NCI-H82 treated with DMSO at 0.1 percent for 48 hours (cell line): ENCODE measurements around the gene TRPC4AP.

Experiments
- DNase-seq: peaks from one replicate; lab custom pipeline; 2025; ENCODE audit not compliant: unreplicated experiment; lab: John Stamatoyannopoulos, UW

The TRPC4AP gene

DNA sequence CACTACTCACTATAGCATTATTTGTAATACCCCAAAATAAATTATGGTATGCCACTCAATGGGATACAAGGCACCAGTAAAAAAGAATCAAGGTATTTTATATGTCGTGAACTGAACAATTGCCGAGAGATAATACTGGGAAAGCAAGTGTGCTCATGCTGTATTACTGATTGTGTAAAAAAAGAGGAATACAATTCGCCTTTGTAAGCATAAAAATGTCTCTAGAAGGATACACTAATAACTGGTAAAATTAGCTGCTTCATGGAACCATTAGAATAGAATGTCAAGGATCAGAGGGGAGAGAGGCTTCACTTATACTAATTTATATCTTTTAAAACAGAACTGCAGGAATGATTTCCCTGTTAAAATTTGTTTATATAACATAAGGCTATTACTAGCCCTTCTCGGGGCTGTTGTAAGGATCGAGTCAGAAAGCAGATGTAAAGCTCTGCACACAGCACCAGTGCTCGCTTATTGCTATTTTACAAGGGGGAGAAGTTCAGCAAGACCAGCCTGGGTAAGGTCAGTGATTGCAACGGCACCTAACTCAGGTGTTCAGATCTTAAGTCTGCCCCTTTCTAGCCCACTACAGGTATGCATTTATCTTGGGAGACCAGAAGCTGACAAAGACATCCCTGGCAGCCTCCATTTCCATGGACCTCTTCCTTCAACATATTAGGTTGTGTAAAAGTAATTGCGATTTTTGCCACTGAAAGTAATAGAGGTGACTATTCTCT is 75.3 kb downstream of the TRPC4AP start:
- no peak for DNase-seq

DNA sequence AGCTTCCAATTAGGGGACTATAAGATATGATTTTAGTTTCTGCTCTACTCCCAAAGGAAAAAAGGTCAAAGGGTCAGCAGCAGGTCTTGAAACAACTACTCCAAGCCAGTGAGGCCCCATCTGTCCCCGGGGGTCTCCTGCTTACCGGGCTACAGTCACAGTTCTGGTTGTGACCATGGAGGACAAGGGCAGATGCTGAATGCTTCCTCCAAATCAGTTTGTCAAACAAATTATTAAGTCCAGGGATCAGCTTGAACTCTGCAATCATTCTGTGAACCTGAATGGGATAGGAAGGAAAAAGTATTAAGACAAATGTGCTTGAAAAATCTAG is 76.8 kb downstream of the TRPC4AP start:
- DNase-seq = no peak

DNA sequence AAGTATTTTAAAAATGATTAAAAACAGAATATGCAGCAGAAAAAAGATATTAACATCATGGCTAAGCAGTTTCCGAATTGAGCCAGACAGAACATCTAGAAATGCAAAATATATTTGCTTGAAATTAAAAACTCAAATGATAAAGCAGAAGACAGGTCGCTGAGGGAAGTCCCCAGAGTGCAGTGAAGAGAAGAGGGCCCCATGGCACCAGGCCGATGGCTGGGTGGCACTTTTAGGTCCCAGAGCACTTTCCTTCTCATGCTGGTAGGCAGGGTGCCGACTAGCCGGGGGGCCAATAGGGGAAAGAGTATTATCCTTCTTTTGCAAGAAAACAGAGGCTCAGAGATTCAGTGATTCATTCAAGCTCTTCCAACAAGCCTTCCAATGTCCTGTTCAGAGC is 78.1 kb downstream of the TRPC4AP start:
- DNase-seq = no peak

DNA sequence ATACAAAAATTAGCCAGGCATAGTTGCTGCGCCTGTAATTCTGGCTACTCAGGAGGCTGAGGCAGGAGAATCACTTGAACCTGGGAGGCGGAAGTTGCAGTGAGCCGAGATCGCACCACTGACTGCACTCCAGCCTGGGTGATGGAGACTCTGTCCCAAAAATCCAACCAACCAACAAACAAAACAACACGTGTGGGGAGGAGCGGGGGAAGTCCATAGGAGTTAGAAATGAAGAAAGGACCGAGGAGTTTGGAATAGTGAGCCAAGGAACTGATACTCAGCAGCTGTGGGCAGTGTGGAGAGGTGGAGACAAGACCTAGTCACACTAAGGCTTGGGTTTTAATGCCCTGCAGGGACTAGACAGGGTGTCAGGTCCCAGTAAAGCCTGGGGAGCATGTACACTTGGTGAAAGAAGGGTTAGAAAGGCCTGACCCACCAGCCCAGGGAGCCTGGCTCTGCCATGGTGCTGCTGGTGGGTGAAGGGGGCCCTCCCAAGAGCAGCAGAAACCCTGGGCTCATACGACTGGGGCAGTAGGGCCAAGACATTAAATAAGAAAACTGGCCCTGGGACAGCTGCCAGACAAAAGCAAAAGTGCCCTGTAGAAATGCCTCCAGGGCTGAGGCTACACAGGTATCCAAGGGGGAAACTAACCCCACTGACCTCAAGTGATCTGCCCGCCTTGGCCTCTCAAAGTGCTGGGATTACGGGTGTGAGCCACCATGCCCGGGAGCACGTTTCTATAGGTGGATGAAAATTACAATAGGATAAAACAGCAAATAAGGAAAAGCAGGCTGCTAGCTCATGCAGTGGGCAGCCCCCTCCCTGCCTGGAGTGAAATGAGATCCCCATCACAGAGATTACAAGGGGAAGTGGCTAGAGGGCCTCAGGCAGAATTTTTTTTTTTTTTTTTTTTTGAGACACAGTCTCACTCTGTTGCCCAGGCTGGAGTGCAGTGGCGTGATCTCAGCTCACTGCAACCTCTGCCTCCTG is 78.9 kb downstream of the TRPC4AP start:
- no peak for DNase-seq

DNA sequence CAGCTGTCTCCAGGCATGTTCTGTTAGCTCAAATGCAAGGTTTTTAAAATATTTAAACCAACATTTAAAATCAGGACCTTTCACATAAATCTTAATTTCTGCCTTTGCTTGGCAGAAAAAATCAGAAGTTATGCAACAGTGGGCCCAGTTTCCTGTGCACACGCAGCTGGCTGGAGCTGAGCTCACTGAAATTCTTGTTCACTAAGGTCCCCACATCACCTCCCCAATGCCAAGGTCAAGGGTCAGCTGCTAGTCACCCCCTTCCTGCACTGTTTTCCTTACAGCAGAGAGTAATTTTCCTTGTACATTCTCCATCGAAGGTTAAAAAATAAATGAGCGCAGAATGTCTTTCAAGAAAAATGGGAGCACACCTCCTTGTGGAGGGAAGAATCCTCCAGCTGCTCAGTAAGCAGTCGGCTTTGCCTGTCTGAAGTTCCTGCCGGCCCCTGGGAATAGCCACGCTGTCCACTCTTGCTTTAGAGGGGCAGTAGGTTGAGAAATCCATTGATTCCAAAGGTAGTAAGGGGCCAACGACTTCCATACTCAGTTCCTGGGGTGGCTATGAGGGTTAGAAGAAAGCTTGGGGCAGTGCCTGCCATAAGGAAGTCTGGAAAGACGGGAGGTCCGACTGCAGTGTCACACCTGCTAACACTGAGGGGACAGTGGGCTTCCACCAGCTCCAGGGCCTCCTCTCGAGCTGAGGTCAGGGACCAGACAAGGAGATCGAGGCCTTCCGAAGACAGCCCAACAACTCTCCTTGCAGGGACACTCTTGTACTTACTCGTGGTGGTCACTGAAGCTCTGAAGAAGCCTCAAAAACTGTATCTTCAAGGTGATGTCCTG is 80.2 kb downstream of the TRPC4AP start:
- DNase-seq = no peak

DNA sequence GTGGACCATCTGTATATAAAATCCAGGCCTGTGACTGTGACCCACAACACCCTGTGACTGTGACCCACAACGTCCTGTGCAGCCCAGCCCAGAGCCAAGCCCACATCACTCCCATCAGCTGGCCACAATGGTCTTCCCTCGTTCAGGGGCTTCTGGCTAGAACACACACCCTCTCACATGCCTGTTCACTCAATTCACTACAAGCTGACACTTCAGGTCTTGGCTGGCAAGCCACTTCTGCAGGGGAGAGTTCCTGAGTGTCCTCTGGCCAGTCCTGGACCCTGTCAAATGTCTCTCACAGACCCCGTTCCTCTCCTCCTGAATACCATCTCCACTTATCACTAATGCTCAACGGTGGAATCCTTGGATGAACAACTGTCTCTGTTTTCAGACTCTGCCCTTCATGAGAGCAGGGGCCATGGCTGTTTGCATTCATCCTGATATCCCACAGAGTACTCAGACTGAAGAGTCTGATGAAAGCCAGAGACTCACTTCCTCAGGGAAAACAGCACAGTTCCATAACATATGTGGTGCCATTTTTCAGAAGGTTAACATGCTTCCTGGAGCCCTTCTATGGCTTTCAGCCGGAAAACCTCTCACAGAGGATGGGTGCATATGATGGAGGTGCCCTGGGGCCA is 80.9 kb downstream of the TRPC4AP start:
- DNase-seq = no peak

DNA sequence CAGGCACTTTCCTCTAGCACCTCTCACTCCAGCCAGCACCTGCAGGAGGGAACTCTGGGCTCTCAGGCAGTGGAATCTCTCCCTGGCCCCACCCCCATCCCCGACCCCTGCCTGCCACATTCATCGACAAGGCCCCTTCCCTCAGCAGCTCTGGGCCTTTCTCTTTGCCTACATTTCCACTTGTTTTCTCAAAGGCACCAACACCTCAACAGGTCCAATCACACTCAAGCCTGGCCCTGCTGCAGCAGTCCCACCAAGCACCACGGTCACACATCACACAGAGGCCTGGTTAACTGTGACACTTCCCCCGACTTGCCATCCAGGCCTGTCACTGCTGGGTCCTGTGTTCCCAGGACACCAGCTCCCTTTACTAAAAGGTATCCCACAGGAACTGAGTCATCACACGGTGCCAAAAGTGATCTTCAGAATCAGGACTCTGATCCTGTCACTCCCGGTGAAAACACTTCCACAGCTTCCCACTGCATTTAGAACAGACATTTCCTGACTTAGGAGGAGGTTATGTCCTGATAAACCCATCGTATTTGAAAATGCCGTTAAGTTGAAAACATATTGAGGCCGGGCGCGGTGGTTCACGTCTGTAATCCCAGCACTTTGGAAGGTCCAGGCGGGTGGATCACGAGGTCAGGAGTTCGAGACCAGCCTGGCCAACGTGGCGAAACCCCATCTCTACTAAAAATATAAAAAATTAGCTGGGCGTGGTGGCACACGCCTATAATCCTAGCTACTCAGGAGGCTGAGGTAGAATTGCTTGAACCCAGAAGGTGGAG is 82.0 kb downstream of the TRPC4AP start:
- no peak for DNase-seq

DNA sequence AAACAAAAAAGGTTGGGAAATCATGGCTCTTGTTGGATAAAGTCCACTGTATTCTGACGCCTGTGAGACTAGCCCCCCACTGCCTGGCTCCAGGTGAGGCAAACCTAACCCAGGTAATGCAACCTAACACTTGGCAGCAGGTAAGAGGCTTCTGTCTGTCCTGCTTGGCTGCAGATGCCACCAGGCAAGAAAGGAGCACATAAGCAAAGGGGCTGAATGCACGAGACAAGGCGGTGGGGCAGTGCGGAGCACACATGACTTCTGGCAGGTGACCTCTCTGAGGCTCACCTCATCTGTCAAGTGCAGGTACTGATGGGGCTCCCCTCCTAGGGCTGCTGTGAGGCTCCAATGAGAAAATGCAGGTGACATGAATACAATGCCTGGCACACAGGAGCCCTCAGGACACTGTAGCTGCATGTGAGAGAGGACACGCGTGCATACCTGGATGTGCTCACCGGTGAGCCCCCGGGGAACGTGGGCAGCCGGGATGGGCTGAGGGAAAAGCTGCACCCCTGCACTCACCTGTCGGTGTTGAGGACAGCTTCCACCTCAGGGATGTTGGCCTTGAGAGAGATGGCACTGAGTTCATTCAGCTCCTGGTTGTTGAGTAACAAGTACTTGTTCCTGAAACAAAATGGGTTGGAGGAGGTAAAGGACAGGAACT is 82.8 kb downstream of the TRPC4AP start:
- DNase-seq = no peak

DNA sequence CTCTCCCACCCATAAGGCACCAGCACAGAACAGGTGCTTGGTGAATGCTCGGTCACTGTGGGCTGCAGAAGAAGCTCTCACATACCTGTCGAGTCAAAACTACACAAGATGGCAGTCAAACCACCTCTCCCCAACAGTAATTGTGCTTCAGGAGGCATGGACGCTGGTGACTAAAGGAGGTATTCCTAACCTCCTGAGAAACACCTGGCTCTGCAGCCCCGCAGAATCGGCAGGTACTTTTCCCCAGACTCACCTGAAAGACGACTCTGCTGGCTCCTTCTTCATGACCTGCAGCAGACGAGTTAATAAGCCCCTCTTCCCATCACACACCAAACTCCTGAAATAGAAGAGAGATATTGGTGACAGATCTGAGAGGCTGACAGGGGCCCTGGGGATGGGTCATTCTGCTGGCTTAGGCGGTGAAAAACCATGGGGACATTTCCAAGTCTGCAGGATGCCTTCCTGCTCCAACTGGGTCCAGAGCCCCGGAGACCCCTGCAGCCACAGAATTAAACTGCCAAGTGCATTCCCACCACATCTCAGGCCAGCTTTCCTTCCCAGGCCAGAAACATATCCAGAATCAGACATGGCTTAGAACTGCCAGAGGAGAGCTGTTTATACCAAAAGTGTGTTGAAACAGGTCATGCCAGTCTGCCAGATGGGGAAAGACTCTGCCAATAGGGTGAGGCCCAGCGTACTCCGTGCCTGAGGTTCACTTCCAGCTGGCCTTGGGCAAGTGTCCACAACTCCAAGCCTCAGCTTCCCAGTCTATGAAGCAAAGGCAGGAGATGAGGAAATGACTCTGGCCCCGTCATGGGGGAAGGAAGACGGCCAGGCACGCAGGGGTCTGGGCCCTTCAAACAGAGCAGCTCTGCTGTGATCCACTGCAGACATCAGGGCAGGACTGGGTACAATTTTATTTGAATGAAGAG is 83.9 kb downstream of the TRPC4AP start:
- no peak for DNase-seq

DNA sequence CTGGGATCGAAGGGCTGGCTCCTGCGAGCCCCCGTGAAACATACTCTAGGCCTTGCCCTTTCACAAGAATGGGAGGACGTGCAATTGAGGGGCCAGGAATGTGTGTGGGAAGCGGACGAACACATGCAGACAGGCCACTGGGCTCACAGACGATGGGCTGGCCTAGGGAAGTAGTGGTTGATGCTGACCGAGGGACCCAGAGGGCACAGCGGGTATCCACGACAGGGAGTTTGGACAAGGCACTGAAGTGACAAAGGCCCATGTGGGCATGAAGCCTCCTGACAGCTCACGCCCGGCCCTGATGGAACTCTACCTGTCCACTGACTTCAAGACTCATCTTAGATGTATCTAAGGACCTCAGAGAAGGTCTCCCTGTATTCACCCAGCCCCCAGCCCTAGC is 84.7 kb downstream of the TRPC4AP start:
- no peak for DNase-seq

DNA sequence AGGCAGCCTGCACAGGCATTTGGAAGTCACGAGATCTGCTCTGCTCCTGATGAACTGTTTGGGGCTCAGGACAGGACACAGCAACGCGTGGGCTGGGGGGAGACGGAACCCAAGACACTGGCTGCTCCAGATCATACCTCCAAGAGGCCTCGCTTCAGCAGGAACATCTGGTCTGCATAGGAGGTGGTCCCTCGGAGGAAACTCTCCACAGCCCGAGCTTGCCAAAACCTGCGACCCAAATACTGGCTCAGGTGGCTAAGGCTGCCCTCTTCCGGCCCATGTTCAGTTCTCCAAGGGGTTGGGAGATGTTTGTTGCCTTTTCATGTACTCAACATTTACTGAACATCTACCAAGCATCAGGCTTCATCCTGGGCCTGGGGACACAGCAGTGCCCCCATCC is 85.2 kb downstream of the TRPC4AP start:
- DNase-seq = no peak

DNA sequence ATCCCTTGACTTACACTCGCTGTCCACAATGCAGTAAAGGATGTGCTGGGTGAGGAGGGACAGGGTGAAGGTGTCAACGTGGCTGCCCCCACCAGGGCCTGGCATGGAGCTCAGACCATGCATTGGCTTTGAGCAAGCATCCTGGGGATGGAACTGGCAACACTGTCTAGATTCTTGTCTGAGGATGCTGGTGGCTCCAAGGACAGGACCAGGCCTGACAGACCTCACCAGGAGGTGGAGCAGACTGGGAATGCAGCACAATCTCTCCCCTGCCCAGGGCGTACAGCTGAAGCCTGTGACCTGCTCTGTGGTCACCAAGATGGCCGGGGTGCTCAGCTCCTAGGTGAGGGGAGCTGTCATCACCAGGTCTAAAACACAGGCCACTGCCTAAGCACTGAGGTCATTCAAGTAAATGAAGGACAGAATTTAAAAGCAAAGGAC is 86.1 kb downstream of the TRPC4AP start:
- no peak for DNase-seq

DNA sequence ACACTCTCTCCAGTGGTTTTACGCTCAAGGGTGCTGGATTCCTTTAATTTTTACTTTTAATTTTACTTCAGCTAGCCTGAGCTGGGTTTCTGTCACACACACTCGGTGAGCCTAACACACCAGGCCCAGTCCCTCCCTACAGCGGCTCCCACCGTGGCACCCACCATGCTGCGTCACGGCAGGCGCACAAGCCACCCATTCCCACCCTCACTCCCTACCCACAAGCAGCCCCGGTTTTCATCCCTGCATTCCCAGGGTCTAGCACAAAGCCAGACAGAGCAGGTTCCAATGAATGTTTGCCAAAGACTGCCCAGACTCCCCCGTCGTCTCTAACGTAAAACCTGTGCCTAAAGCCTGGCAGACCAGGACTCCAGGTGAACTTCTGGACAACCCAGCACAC is 86.6 kb downstream of the TRPC4AP start:
- no peak for DNase-seq

DNA sequence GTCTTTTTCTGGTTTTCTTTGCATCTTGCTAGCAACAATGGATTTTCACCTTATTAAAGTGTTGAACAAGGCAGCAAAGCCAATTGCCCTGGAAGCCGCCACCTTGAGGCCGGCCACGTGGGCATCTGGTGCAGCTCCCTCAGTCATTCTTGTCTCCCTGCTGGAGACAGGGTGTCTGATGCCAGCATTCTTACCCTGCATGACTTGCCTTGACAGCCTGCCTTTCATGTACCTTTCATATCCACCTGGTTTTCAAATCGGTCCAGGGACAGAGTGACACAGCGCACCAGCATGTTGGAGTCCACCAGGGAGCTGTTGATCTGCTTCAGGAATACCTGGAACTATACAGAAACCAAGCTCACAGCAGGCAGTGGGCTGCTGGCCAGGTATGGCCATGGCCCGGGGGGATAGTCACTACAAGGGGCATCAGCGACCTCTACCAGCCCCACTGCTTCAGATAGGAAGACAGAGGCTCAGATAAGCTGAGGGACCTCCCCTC is 87.1 kb downstream of the TRPC4AP start:
- no peak for DNase-seq

DNA sequence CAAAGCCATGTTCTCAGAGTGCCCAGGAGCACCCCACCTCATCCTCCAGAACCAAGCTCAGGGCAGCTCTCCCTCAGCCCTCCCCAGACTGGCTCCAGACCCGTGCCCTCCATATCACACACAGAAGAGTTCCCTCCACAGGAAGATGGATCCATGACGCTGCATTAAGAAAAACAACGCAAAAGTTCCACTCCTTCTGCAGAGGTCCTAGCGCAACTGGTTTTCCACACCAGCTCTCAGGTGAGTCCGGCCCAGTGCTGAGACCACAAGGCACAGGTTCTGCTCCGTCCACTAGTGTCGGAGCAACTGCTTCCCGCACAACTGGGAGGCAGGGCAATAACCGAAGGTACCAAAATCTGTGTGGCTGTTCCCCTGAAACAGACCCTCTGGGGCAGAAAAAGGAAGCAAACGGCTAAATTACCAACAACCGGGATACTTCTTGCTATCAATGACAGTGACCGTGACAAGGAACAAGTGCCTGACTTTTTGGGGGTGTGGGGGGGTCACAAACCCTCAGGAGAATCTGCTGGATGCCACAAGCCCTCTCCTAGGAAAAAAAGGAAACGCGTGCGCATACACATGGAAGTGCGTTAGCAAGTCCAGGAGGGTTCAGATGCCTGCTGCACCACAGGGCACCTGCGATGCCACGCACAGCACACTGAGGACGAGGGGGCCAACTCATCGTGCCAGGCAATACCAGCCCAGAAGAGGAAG is 87.7 kb downstream of the TRPC4AP start:
- no peak for DNase-seq

DNA sequence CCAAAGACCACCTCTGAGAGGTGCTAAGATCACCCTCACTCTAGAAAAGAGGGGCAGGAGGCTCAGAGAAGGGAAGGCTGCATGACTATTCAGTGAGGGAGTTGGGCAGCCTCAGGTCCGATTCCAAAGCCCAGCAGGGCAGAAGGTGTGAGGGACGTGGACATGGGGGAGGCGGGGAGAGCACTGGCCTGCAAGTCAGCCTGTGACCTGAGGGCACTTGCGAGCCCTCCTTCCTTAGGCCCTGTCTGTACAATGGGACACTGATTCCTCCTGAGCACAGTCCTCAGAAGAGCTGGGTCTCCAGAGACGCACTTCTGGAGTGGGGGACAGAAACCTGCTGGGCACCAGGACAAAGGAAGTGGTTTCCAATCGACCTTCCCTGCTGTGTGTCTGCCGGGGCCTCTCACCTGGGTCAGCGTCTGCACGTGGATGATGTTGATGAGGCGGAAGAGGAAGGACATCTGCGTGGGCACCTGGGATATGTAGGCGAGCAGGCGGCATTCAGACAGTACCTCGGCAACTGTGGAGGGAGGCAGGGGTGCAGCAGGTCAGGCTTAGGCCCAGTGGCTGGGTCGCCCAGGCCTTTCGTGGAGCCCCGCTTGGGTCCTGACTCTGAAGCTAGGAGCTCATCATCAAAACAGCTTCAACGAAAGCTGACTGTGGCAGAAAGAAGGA is 88.4 kb downstream of the TRPC4AP start:
- no peak for DNase-seq
